ENCODE data around the gene SRGAP3. TPM values are rescaled to one million over a fixed set of nuclear protein-coding genes. Genes with fewer than 3 reads are reported as not detected.

The SRGAP3 gene
- total RNA-seq, 1 donor from 2014 or later: 7.1 TPM

DNA sequence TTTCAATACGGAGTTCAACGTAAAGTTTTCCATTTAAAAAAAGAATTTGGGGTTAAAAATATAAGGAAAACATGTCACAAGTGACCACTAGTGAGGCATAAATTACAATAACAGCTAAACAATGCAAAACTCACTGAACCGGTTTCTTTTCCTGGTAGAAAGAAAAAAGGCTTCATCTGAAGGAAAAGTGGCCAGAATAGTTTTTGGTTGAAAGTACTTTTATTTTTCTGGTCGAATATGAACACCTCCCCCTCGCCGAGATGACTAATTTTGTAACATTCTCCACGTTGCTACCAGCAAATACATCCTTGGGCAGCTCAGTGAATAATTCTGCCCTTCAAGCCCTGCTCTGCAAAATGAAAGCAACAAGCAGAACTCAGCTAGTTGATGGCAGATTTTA is 3.9 kb upstream of the SRGAP3 start:
- intact Hi-C loops (cut with micrococcal nuclease): no loop called here

DNA sequence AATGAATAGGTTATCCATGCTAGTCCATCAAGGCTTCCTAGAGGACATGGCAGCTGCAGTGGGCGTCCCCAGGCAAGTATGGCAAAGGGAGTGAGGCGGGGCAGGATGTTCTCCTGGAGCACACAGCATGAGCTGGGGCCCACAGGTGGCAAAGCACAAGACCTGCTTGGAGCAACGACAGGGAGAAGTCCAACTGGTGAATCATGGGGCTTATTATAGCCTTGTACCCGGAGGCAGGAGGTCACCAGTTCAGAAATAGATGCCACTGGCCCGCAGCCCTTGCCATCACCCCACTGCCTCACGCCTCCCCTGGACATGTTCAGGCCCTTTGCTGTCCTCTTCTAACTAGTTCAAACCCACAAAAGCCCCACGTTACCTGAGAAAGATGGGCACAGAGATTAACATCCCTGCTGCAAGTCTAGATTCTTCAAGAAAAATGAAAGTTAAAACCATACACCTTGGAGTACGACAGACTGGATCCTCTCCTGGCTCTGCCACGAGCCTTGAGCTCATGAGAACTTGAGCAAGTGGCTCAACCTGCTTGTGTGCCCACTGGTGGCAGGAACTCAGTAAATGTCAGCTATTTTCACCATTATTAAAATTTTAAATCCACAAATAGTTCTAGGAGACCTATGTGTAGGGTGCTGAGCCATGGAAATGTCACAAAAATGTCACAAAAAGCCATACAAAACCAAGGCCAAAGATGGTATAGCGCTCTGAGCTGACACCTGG is 1.8 kb upstream of the SRGAP3 start:
- intact Hi-C loops (cut with micrococcal nuclease): no loop called here

DNA sequence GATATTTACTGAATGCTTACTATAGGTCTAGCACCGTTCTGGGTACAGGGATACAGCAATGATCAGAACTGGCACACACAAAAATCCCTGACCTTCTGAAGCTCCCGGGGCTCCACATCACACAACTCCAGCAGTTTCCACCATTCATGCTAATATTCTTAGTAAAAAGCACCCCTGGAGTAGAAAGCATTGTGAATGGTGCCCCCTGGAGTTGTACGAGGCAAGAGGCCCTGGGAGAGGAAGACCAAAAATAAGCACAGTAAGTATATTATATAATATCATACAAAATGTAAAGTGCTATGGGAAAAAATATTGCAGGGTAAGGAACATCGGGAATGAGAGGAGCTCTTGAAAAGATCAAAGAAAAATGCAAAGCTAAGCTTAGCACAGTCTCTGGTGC is 790 bp upstream of the SRGAP3 start:
- intact Hi-C loops (cut with micrococcal nuclease): no loop called here

DNA sequence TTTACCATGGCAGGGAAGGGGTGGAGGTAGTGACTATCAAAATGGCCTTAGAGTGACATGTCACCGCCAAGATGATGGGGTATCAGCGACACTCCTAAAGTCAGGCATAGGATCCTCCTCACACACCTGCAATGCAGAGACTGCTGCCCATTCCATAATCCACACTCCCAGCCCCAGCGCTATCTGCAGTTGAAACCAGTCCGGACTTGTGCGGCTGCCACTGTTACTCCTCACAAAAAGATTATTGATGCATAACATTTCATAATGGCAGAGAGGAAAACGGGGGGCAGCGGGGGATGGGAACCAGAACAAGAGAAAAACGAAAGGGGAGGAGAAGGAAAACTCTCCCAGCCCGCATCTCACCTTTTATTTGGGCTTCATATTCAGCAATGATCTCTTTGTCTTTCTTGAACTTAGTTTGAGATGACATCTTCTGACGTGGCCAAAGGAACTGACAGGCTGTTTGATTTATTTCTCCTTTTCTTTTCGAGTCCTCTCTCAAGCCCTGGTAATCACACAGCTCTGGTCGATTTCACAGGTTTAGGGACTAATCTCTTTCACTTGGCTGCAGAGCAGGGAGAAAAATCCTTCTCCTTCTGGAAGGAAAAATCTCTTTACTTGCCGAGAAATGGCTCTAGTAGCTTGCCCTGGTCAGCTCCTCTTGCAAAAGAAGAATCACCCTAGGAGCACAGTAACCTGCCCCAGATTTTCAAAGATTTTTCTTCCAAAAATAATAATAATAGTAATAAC is 749 bp downstream of the SRGAP3 start:
- intact Hi-C loops (cut with micrococcal nuclease): loop anchor here (1.0 to 5.0 kb wide), 4 partner anchors 24 to 276 kb away; no protein-coding TSS in a partner anchor

DNA sequence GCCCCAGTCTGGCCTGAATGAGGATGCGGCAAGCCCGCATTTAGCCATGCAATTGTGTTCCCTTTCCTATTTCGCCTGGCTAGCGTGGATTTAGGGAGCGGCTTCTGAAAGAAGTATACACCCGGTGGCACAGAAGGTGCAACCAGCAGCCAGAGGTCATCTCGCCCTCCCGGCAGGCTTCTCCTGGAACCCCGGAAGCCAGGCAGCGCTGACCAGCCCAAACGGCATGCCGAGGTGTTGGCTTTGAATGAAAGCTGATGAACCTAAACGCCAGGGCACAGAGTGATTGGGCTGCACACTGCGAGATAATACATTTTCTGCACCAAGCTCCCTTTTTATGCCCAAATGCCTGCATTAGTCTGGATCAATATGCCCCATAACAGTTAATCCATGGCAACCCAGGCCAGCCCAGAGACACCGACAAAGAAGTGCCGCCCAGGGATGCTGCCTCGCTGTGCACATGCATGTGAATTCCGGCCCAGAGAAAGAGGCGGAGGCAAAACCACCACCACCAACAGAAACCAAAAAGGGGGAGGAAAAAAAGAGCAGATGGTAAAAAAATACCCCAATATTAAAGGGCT is 1.4 kb downstream of the SRGAP3 start:
- intact Hi-C loops (cut with micrococcal nuclease): loop anchor here (2.0 to 5.0 kb wide), 3 partner anchors 23 to 276 kb away; no protein-coding TSS in a partner anchor

DNA sequence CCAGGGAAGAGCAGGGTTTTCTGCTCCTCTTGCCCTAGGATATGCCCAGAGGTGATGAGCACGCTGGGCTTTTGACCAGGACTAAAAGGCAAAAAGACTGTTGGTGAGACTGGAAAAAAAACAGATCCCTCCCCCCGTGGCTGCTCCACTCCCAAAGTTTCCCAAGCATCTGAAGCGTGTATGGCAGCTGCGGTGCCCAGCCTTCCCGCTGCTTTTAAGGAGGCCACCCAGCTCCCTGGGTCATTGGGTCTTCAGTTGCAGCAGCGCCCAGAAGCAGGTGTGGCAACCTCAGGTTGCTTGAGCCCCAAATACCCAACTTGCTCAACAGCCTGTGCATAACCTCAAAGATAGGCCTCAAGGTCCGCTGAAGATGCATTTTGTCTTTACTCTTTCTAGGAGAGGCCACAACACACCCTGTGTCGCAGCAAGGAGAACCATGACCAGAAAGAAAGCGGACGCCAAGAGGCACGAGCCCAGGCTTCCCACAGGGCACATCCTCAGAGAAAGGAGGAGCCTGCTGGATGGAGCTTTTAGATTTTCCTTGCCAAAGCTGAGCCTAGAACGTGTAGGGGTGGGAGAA is 2.0 kb downstream of the SRGAP3 start:
- intact Hi-C loops (cut with micrococcal nuclease): loop anchor here (5.0 kb wide), 2 partner anchors 260 to 275 kb away; no protein-coding TSS in a partner anchor

DNA sequence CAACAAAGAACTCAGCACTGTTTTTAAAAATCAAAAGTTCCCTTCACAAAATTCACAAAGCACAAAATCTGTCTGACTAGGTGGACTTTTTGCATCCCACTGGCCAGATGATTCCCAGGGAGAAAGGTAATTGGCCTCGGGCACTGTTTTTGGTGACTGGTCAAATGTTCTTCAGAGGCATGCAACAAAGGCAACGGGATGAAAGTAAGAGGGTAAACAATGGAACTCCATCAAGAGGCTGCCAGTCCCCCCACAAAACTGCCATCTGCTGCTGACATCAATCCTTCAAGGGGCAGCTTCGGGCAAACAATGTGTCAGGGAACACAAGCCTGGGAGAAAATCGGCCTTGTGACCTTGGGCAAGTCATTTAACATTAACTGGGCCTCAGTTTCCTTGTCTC is 3.3 kb downstream of the SRGAP3 start:
- intact Hi-C loops (cut with micrococcal nuclease): loop anchor here (5.0 kb wide), 2 partner anchors 259 to 274 kb away; no protein-coding TSS in a partner anchor

DNA sequence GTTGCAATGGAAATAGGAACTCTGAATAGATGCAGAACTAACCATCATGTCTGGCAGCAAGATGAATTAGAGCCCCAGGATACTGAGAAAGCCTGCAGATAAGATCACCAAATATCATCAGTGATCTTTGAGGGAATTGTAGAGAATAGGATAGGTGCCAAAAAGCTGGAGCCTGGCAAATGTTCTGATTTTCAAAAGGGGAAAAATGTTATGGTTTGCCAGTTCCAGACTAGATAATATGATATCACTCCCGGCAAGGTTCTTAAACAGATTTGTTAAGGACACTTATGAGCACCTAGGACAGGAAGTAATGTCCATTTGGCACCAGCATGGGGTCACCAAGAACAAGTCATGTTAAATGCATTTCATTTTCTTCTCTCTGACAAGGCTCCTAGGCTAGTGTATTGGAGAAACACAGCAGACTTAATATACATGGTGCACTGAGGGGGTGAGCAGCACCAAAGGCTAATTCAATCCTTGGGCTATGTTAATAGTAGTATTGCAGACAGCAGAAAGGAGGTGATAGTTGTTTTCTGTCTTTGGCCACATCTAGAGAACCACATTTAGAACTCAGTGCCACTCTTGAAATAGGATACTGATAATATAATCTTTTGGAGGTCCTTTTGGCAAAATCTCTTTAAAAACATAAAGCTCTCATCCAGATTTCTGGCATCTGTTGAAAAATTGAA is 4.8 kb downstream of the SRGAP3 start:
- intact Hi-C loops (cut with micrococcal nuclease): loop anchor here (5.0 kb wide), 2 partner anchors 257 to 272 kb away; no protein-coding TSS in a partner anchor

DNA sequence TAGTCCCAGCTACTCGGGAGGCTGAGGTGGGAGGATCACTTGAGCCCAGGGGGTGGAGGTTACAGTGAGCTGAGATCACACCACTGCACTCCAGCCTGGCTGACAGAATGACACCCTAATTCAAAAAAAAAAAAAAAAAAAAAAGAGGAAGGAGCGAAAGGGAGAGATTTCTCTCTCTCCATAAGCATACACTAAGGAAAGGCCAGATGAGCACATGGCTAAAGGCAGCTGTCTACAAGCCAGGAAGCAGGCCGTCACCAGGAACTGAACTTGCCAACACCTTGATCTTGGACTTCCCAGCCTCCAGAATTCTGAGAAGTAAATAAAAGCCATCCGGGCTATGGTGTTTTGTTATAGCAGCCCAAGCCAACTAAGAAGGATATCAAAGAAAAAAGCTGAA is 7.5 kb downstream of the SRGAP3 start:
- intact Hi-C loops (cut with micrococcal nuclease): no loop called here

DNA sequence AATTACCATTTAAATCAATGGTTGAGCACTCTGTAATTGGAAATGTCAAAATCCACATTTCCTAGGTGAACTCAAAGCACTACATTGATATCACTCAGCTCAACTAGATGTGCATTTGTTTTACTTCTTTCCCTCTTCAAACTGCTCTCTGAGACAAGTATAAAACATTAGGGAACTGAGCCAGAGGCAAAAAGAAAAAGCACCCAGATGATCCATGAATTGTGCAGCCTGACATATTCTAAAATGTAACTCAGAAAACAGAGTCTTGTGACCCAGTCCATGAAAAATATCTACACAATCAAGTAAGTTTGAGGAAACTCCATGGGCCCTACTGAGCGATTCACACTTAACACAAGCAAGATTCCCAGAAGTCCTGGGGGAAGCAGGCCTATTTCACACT is 9.8 kb downstream of the SRGAP3 start:
- intact Hi-C loops (cut with micrococcal nuclease): no loop called here

DNA sequence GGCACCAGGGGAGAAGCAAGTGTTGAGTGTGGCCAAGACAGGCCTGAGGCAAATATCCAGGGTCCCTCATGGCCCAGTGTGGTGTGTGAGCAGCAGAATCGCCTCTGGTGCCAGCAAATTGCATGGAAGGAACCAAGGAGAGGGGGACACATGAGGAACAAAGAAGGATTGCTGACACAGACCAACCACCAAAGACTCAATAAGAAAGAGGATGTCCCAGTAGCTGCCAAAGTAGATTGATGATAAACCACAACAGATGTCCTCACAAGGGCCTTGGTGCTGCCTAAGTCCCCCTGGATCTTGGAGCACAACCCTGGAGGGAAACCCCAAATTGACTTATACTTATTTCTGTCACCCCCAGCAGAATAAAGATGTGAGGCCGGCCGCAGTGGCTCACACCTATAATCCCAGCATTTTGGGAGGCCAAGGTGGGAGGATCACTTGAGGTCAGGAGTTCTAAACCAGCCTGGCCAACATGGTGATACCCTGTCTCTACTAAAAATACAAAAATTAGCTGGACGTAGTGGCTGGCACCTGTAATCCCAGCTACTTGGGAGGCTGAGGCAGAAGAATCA is 10.6 kb downstream of the SRGAP3 start:
- intact Hi-C loops (cut with micrococcal nuclease): no loop called here

DNA sequence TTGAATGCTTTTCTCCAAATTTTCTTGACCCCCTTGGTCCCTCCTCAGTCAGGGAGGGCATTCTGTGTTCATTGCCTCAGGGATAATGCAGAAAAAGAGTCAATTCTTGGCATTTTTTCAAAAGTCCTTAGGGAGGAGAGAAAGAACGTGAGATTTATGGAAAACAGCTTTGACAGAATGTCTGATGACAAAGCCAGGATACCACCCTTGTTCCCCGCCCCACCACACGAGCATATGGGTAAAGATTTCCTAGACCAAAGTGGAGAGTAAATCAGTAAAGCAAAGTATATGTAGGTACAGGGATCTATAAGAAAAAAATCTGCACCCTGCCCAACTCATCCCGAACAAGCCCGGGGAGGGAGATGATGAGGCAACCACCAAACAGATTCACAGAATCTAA is 11.2 kb downstream of the SRGAP3 start:
- intact Hi-C loops (cut with micrococcal nuclease): no loop called here

DNA sequence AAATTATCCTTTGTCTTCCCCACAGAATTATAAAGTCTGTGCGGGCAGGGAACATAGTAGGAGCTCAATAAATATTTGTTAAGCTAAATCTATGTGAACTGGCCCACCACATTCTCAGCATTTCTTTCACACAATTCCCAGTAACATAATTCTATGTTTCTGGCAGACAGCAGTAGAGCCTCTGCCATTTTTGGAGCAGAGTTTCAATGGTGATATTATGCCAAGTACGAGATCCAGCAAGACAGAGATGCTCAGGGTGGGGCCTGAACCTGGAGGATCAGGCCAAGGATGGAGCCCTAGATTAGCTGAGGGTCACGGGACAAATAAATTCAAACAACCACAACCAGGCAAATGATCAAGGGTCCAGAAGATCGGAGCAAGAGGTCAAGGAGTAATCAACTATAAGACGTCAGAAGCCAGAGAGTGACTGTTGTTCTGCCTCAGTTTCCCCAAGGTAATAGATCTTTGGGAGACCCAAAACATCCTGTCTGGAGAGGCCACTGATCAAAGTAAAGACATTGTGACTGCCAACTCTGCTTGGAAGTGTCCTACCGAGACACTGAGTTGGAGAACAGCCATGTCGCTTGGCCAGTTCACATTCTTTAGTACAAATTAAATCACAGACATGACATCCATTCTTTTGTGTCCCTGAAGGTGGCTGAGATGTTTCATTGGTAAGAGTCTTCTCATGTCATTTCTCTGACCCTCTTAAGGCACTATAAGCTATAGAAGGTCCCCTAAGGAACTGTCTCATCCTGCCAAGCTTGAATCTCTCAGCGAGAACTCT is 15.4 kb downstream of the SRGAP3 start:
- intact Hi-C loops (cut with micrococcal nuclease): no loop called here

DNA sequence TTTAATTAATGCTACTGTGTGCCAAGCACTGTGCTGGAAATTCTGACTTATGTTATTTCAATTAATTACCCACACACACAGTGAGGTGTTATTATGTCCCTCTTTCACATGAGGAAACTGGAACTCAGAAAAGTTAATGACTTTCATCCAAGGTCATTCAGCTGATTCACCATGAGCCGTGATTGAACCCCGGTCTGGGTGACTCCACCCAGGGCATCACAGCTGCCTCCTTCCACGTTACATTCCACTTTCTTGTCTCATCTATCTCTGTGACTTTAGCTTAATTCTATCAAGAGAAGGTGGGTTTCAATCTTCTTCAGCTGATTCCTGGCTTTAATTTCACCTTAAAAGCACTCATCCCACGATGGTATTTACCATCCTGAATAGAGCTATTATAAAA is 16.3 kb downstream of the SRGAP3 start:
- intact Hi-C loops (cut with micrococcal nuclease): no loop called here

DNA sequence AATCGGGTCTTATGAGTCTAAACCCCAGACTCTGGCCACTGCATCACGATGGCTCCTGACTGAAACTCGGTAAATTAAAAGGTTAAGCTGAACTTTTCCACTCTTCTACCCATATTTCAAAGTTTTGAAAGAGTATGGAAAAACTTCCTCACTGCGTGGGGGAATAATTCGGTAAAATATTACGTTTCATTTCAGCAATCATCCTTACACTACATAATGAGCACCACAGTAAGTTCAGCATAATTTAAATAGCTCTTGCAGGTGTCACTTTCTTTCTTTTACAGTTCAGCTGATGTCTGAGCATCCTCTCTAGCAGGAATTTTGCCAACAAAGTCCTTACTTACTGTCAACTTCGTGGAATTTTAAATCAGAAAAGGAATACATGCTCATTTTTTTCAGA is 17.5 kb downstream of the SRGAP3 start:
- intact Hi-C loops (cut with micrococcal nuclease): no loop called here

DNA sequence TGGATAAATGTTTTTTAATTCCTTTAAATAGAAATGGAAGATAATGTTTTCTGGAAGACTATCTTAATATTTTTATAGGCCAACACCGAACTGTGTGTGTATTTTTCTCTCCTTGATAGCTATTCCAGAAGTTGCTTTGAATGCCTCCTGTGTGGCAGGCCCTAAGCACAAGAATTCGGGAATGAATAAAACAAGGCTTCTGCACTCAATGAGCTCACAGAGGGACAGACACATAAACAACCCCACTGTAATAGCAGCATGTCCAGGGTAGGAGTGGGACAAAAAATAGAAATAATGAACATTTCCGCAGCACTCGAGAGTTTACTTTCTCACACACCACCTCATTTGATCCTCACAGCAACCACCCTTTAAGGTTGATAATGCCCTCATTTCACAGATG is 18.0 kb downstream of the SRGAP3 start:
- intact Hi-C loops (cut with micrococcal nuclease): no loop called here

DNA sequence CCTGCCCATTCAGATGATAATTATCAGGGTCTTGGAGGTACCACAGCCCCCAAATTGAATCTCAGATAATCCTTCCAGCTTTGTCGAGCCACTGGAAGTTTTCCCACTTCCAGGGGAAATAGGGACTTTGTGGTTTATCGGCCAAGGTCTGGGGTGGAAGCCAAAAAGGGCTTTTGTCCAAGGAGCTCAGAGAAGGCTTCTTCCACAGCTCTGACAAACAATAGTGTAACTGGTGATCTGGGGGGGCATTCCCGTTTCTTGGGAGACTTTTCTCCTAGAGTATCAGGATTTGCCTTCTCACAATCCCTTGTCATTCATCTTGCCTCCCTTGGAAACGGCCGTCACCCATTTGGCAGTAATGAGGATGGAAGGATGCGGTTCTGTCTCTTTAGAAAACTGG is 18.4 kb downstream of the SRGAP3 start:
- intact Hi-C loops (cut with micrococcal nuclease): no loop called here

DNA sequence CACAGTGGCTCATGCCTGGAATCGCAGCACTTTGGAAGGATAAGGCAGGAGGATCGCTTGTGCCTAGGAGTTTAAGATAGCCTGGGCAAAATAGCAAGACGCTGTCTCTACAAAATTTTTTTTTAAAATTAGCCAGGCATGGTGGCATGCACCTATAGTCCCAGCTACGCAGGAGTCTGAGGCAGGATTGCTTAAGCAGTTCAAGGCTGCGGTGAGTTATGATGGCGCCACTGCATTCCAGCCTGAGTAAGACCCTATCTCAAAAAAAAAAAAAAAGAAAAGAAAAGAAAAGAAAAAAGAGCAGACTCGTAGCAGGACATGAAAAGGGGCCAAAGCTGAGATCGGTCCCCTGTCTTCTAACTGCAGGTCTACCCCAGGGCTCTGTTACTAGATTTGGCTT is 18.9 kb downstream of the SRGAP3 start:
- intact Hi-C loops (cut with micrococcal nuclease): no loop called here

DNA sequence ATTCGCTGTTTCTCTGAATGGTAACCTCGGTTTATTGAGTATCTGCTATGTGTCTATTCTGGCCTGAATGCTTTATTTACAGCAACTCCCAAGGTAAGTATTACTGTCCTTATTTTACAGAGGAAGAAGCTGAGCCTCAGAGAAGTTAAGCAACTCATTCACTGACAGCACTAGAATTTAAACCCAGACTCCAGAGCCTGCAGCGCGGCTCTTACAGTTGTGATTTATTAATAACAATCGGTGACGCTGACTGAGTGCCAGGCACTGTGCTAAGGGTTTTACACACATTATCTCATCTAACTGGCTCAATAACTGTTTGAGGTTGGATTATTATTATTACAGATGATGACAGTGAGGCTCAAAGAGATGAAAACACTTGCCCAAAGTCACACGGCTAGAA is 19.6 kb downstream of the SRGAP3 start:
- intact Hi-C loops (cut with micrococcal nuclease): no loop called here

DNA sequence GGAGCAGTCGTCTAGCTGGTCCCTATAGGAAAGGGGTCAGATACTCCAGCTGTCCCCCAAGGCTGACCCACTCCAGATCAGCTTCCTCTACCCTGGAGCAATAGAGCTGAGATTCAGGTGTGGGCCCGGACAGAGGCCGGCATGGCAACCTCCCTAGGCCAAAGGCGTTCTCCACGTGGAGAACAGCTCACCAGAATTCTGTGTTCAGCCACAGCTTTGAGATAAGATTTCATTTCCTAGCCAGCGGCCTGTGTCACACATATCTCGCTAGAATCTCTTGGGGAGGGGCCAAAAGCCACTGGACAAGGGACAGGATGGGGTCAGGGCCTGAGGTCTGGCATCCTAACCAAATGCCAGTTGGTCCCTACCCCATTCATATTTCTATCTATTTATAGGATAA is 20.1 kb downstream of the SRGAP3 start:
- intact Hi-C loops (cut with micrococcal nuclease): no loop called here
